ENCODE data around the gene PREB. TPM values are rescaled to one million over a fixed set of nuclear protein-coding genes. Genes with fewer than 3 reads are reported as not detected.
"Not testable (repeated sequence)": the region's sequence is repeated elsewhere in the genome, so short reads cannot be mapped to it uniquely, and the experiment has no call there.

Gene PREB
- total RNA-seq, 2 donors from 2014 or later: 91.6 to 109 TPM

- peak; percentile 57 for DNase-seq (ENCODE audit: low spot score)
- Mint-ChIP-seq H3K9me3 (no peaks in the 10 kb centered on the region), H3K36me3 (peaks cover 2% of the 10 kb centered on the region), H3K4me1 (ENCODE audit: low read depth in 2 of 2) (peaks cover 8 to 18% of the 10 kb centered on the region in 2 donors), H3K4me3 (no peak overlapping the region), H3K27ac (no peak overlapping the region), H3K27me3 (no peaks in the 10 kb centered on the region)
- ATAC-seq: no peak
These were observed 6.4 kb downstream of the PREB start for GRCh38 chr2:27127883-27128667.

- Mint-ChIP-seq H3K9me3 (no peaks in the 10 kb centered on the region), H3K4me3 (no peak overlapping the region), H3K4me1 (ENCODE audit: low read depth in 2 of 2) (peaks cover 11 to 21% of the 10 kb centered on the region in 2 donors), H3K27me3 (no peaks in the 10 kb centered on the region), H3K36me3 (no peaks in the 10 kb centered on the region), H3K27ac (no peak overlapping the region)
- ATAC-seq (no peak), DNase-seq (ENCODE audit: low spot score) (peak; percentile 39)
These were observed 8.2 kb downstream of the PREB start for GRCh38 chr2:27126252-27126710.

- H3K27ac Mint-ChIP-seq: no peak overlapping the region
- peaks cover 2 to 3% of the 10 kb centered on the region in 2 donors for H3K27me3 Mint-ChIP-seq
- no peaks in the 10 kb centered on the region for H3K36me3 Mint-ChIP-seq
- ATAC-seq (no peak), DNase-seq (ENCODE audit: low spot score) (peak; percentile 34)
- no peaks in the 10 kb centered on the region for H3K9me3 Mint-ChIP-seq
- no peak overlapping the region for H3K4me3 Mint-ChIP-seq
- peaks cover 11 to 15% of the 10 kb centered on the region in 2 donors for H3K4me1 Mint-ChIP-seq (ENCODE audit: low read depth in 2 of 2)
These were observed 9.3 kb downstream of the PREB start for GRCh38 chr2:27125104-27125503.

GRCh38 chr2:27123302-27124150 is 10.9 kb downstream of the PREB start, which contains the start of gene ABHD1:
Gene ABHD1, plus strand, starts transcription at chr2:27123815. Its CDS starts 134 bp downstream, at chr2:27123949.
- Mint-ChIP-seq H3K27ac (peak within 1 kb of the TSS; percentile 77 to 86), H3K36me3 (no peaks in the 10 kb centered on the region), H3K9me3 (no peaks in the 10 kb centered on the region), H3K27me3 (peaks cover 12 to 14% of the 10 kb centered on the region in 2 donors), H3K4me3 (peak within 1 kb of the TSS; percentile 86), H3K4me1 (ENCODE audit: low read depth in 2 of 2) (peaks cover 11 to 22% of the 10 kb centered on the region in 2 donors)
- peak; percentile 89 to 92 for ATAC-seq
- peak; percentile 84 for DNase-seq (ENCODE audit: low spot score)

- ATAC-seq (no peak), DNase-seq (ENCODE audit: low spot score) (no peak)
- H3K27me3 Mint-ChIP-seq: peaks cover 14 to 15% of the 10 kb centered on the region in 2 donors
- H3K4me3 Mint-ChIP-seq: peak overlapping the region; percentile 86
- peak overlapping the region; percentile 77 to 86 for H3K27ac Mint-ChIP-seq
- peaks cover 11 to 22% of the 10 kb centered on the region in 2 donors for H3K4me1 Mint-ChIP-seq (ENCODE audit: low read depth in 2 of 2)
- no peaks in the 10 kb centered on the region for H3K36me3 Mint-ChIP-seq
- no peaks in the 10 kb centered on the region for H3K9me3 Mint-ChIP-seq
These were observed 11.6 kb downstream of the PREB start for GRCh38 chr2:27122791-27123190.

- H3K36me3 Mint-ChIP-seq: no peaks in the 10 kb centered on the region
- H3K4me1 Mint-ChIP-seq (ENCODE audit: low read depth in 2 of 2): peaks cover 11 to 22% of the 10 kb centered on the region in 2 donors
- peaks cover 14 to 16% of the 10 kb centered on the region in 2 donors for H3K27me3 Mint-ChIP-seq
- no peaks in the 10 kb centered on the region for H3K9me3 Mint-ChIP-seq
- DNase-seq (ENCODE audit: low spot score) (no peak), ATAC-seq (no peak)
- peak overlapping the region in 1 of 2 donors; percentile 62 for H3K27ac Mint-ChIP-seq
- peak overlapping the region; percentile 4 for H3K4me3 Mint-ChIP-seq
These were observed 12.5 kb downstream of the PREB start for GRCh38 chr2:27121906-27122305.

GRCh38 chr2:27119330-27119670 is 15.1 kb downstream of the PREB start:
- H3K27ac Mint-ChIP-seq, H3K36me3 Mint-ChIP-seq, H3K9me3 Mint-ChIP-seq, ATAC-seq: not testable (repeated sequence)
- Mint-ChIP-seq H3K4me3 (peak overlapping the region; percentile 50), H3K27me3 (peaks cover 19 to 22% of the 10 kb centered on the region in 2 donors), H3K4me1 (ENCODE audit: low read depth in 2 of 2) (peaks cover 11 to 22% of the 10 kb centered on the region in 2 donors)
- DNase-seq (ENCODE audit: low spot score): peak; percentile 41

GRCh38 chr2:27118525-27119329 is 15.7 kb downstream of the PREB start, which contains the start of gene CGREF1:
Gene CGREF1, minus strand, starts transcription at chr2:27119128. Its CDS starts 14,762 bp downstream, at chr2:27104366.
- ATAC-seq (no peak), DNase-seq (ENCODE audit: low spot score) (peak; percentile 54)
- Mint-ChIP-seq H3K27me3 (peaks cover 19 to 22% of the 10 kb centered on the region in 2 donors), H3K36me3 (no peaks in the 10 kb centered on the region), H3K9me3 (no peaks in the 10 kb centered on the region), H3K4me3 (peak within 1 kb of the TSS; percentile 50), H3K4me1 (ENCODE audit: low read depth in 2 of 2) (peaks cover 11 to 19% of the 10 kb centered on the region in 2 donors), H3K27ac (no peak within 1 kb of the TSS)

- Mint-ChIP-seq H3K9me3 (no peaks in the 10 kb centered on the region), H3K4me1 (ENCODE audit: low read depth in 2 of 2) (peaks cover 7 to 15% of the 10 kb centered on the region in 2 donors), H3K27ac (no peak overlapping the region), H3K4me3 (no peak overlapping the region), H3K36me3 (no peaks in the 10 kb centered on the region), H3K27me3 (peaks cover 19 to 22% of the 10 kb centered on the region in 2 donors)
- no peak for DNase-seq (ENCODE audit: low spot score)
- ATAC-seq: no peak
These were observed 16.4 kb downstream of the PREB start for GRCh38 chr2:27117995-27118524.

GRCh38 chr2:27115519-27115918 is 18.9 kb downstream of the PREB start:
- no peak overlapping the region for H3K27ac Mint-ChIP-seq

GRCh38 chr2:27111392-27112078 is 22.9 kb downstream of the PREB start:
- H3K27ac Mint-ChIP-seq; ATAC-seq; H3K9me3 Mint-ChIP-seq; DNase-seq (ENCODE audit: low spot score); H3K36me3 Mint-ChIP-seq; H3K4me3 Mint-ChIP-seq; H3K4me1 Mint-ChIP-seq (ENCODE audit: low read depth in 2 of 2): not testable (repeated sequence)
- peaks cover 5 to 20% of the 10 kb centered on the region in 2 donors for H3K27me3 Mint-ChIP-seq

More at GRCh38 chr2:27115519-27115918, 18.9 kb downstream of the PREB start:
- no peaks in the 10 kb centered on the region for H3K36me3 Mint-ChIP-seq
- peaks cover 0 to 7% of the 10 kb centered on the region in 2 donors for H3K4me1 Mint-ChIP-seq (ENCODE audit: low read depth in 2 of 2)
- H3K27me3 Mint-ChIP-seq: peaks cover 19 to 22% of the 10 kb centered on the region in 2 donors
- ATAC-seq: no peak
- no peaks in the 10 kb centered on the region for H3K9me3 Mint-ChIP-seq
- peak; percentile 28 for DNase-seq (ENCODE audit: low spot score)
- H3K4me3 Mint-ChIP-seq: no peak overlapping the region

- H3K4me1 Mint-ChIP-seq (ENCODE audit: low read depth in 2 of 2); H3K9me3 Mint-ChIP-seq; ATAC-seq; DNase-seq (ENCODE audit: low spot score); H3K27ac Mint-ChIP-seq; H3K36me3 Mint-ChIP-seq; H3K4me3 Mint-ChIP-seq: not testable (repeated sequence)
- peaks cover 5 to 20% of the 10 kb centered on the region in 2 donors for H3K27me3 Mint-ChIP-seq
These were observed 23.7 kb downstream of the PREB start for GRCh38 chr2:27110603-27111352.
